Measurements from ENCODE around the gene P4HA1.

DNA sequence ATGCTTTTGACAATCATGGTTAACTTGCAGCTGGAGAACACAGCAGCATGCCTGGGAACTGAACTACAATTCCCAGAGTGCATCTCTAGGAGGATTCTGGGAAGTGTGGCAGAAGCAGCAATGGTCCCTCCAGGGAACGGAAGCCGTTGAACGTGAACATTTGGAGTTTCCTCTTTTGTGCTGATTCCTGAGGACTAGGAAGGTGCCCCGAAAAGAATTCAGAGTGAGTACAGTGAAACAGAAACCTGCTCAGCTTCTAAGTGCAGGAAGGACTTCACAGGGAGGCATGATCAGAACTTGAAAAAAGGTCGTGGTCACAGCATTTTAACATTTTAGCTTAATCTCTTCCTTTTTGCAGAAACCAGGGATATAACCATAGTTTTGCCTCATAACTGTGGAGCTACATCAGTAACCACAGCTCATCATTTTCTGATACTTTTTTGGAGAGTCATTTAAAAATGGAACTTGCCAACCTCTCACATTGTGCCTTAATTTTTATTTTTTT, 13.7 kb upstream of the P4HA1 start, which contains the start of gene NUDT13:
- TF ChIP-seq POLR2AphosphoS5 (IDR thresholded peaks at IDR 0.05; ENCODE audit: low read depth, low read length): no peak; the same call in 1 of the 2 replicates
- no peak for TF ChIP-seq TAF1 (IDR thresholded peaks at IDR 0.05; ENCODE audit: borderline replicate concordance, low read depth, low read length)
